ENCODE data around the gene PRRT3. TPM values are rescaled to one million over a fixed set of nuclear protein-coding genes. Genes with fewer than 3 reads are reported as not detected.
A peak's percentile ranks its signal among the peaks of the same experiment; 100 is the strongest.
"Not testable (repeated sequence)": the region's sequence is repeated elsewhere in the genome, so short reads cannot be mapped to it uniquely, and the experiment has no call there.

The PRRT3 gene
- total RNA-seq, 1 donor from 2014 or later = 2.5 TPM

GRCh38 chr3:9900965-9901415, 51.2 kb downstream of the PRRT3 start:
- not testable (repeated sequence) for DNase-seq (ENCODE audit: extremely low read depth, low read depth, low spot score)

GRCh38 chr3:9899289-9899791, 52.9 kb downstream of the PRRT3 start:
- no peak for DNase-seq (ENCODE audit: extremely low read depth, low read depth, low spot score)

- DNase-seq (ENCODE audit: extremely low read depth, low read depth, low spot score) = no peak
Measured at GRCh38 chr3:9898467-9899241, 53.6 kb downstream of the PRRT3 start.

- peak; percentile 25 for DNase-seq (ENCODE audit: extremely low read depth, low read depth, low spot score)
Measured at GRCh38 chr3:9897408-9898372, 54.5 kb downstream of the PRRT3 start.

- not testable (repeated sequence) for DNase-seq (ENCODE audit: extremely low read depth, low read depth, low spot score)
Measured at GRCh38 chr3:9896755-9897407, 55.3 kb downstream of the PRRT3 start.

- DNase-seq (ENCODE audit: extremely low read depth, low read depth, low spot score) = not testable (repeated sequence)
Measured at GRCh38 chr3:9895715-9896114, 56.5 kb downstream of the PRRT3 start.

Other genes starting within 250 kb of the PRRT3 start
- gene CPNE9, start 248.6 kb downstream of the PRRT3 start, total RNA-seq = not detected in 2 replicates
- gene BRPF1, start 220.7 kb downstream of the PRRT3 start, total RNA-seq = 21.2 and 24.8 TPM in 2 replicates
- 16.7 and 17.5 TPM in 2 replicates for gene OGG1, start 202.5 kb downstream of the PRRT3 start, total RNA-seq
- gene CAMK1, start 182.5 kb downstream of the PRRT3 start, total RNA-seq = 16.5 and 28.8 TPM in 2 replicates
- gene TADA3, start 159.9 kb downstream of the PRRT3 start, total RNA-seq = 58.9 and 73.5 TPM in 2 replicates
- gene ARPC4, start 159.3 kb downstream of the PRRT3 start, total RNA-seq = 212 and 240 TPM in 2 replicates
- 11.9 and 39.2 TPM in 2 replicates for gene TTLL3, start 142.1 kb downstream of the PRRT3 start, total RNA-seq
- gene RPUSD3, start 108.4 kb downstream of the PRRT3 start, total RNA-seq = 27.0 and 34.7 TPM in 2 replicates
- not detected in 2 replicates for gene CIDEC, start 72.2 kb downstream of the PRRT3 start, total RNA-seq
- 31.1 and 47.8 TPM in 2 replicates for gene JAGN1, start 61.8 kb downstream of the PRRT3 start, total RNA-seq
- 0.39 and 1.3 TPM in 2 replicates for gene IL17RE, start 49.6 kb downstream of the PRRT3 start, total RNA-seq
- gene IL17RC, start 35.3 kb downstream of the PRRT3 start, total RNA-seq = 22.1 and 26.1 TPM in 2 replicates
- 36.2 and 55.9 TPM in 2 replicates for gene CRELD1, start 18.6 kb downstream of the PRRT3 start, total RNA-seq
- gene EMC3, start 34.4 kb upstream of the PRRT3 start, total RNA-seq = 52.2 and 79.8 TPM in 2 replicates
- 5.3 and 14.6 TPM in 2 replicates for gene FANCD2, start 74.0 kb upstream of the PRRT3 start, total RNA-seq
- not detected in 2 replicates for gene FANCD2OS, start 155.8 kb upstream of the PRRT3 start, total RNA-seq
- gene BRK1, start 163.3 kb upstream of the PRRT3 start, total RNA-seq = 156 and 202 TPM in 2 replicates
- gene VHL, start 189.4 kb upstream of the PRRT3 start, total RNA-seq = 47.1 and 50.7 TPM in 2 replicates
- 41.6 and 50.1 TPM in 2 replicates for gene IRAK2, start 212.5 kb upstream of the PRRT3 start, total RNA-seq

Data from glomerular endothelial cell (primary cell).